Measurements from ENCODE around the gene PSAT1.

The PSAT1 gene

DNA sequence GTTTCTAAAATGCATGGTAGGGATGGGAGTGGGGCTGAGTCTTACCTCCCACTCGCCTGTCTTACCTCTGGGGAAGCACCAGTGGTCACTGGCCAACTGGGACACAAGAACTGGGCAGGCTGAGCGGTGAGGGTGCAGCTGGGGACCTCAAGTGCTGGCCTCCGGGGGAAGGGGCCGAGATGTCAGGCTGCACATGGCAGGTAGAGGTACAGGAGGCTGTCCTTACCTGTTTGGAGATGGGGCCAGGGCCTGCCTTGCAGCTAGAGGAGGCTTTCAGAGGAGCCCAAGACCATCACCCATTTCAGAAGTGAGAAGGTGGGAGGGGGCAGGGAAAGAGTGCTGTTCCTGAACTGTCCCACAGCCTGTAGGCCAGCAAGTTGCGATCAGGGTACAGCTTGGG is 14.2 kb downstream of the PSAT1 start:
- Histone ChIP-seq H3K9me2 (replicated peaks; ENCODE audit: low read depth, low read length) (no peaks in the 10 kb centered on the region), H3K4me3 (ENCODE audit: low read length, poor library complexity, severe bottlenecking) (no peak overlapping the region), H4K20me1 (ENCODE audit: insufficient read depth, low read length, poor library complexity, severe bottlenecking) (no peaks in the 10 kb centered on the region), H3K4me1 (ENCODE audit: insufficient read depth, low read length, poor library complexity, severe bottlenecking) (no peaks in the 10 kb centered on the region), H3K9me3 (ENCODE audit: insufficient read depth, low read depth, low read length) (no peaks in the 10 kb centered on the region), H3F3A (ENCODE audit: low read depth) (no peaks in the 10 kb centered on the region), H3K27me3 (ENCODE audit: insufficient read depth, low read length, poor library complexity, severe bottlenecking) (no peaks in the 10 kb centered on the region), H3K79me2 (ENCODE audit: insufficient read depth, low read length) (no peaks in the 10 kb centered on the region), H3K4me2 (ENCODE audit: low read depth, low read length, poor library complexity, severe bottlenecking) (no peak overlapping the region), H3K36me3 (ENCODE audit: insufficient read depth, low read length) (no peaks in the 10 kb centered on the region), H3K9ac (ENCODE audit: low read depth, low read length, poor library complexity, severe bottlenecking) (no peak overlapping the region), H2AFZ (ENCODE audit: low read length) (no peak overlapping the region)
- TF ChIP-seq EZH2phosphoT487 (IDR thresholded peaks at IDR 0.05; ENCODE audit: borderline replicate concordance), result no peak
- TF ChIP-seq, protein P1, sequence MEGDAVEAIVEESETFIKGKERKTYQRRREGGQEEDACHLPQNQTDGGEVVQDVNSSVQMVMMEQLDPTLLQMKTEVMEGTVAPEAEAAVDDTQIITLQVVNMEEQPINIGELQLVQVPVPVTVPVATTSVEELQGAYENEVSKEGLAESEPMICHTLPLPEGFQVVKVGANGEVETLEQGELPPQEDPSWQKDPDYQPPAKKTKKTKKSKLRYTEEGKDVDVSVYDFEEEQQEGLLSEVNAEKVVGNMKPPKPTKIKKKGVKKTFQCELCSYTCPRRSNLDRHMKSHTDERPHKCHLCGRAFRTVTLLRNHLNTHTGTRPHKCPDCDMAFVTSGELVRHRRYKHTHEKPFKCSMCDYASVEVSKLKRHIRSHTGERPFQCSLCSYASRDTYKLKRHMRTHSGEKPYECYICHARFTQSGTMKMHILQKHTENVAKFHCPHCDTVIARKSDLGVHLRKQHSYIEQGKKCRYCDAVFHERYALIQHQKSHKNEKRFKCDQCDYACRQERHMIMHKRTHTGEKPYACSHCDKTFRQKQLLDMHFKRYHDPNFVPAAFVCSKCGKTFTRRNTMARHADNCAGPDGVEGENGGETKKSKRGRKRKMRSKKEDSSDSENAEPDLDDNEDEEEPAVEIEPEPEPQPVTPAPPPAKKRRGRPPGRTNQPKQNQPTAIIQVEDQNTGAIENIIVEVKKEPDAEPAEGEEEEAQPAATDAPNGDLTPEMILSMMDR (conservative IDR thresholded peaks at IDR 0.05; ENCODE audit: low read length), result no peak

DNA sequence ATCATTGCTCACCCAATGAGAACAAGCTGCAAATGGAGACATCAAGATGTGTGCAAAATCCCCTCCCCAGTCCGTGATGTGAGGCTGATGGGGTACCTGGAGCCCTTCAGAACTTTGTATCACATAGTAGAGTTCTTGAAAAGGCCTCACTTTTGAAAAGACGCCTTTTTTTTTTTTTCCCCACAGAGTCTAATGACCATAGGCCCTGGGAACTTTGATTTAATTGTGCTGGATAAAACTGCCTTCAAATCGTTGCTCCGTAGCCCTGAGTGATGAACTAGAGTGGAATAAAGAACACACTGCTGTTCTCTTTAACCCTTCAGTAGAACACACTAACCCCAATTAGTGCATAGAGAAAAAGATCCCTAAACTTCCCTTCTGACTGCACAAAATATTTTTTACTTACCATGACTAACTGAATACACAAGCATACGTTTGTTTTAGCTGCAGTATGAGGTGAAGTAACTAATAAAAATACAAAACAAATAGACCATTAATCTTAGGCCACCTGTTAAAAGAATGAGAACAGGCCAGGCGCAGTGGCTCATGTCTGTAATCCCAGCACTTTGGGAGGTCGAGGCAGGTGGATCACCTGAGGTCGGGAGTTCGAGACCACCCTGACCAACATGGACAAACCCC is 15.1 kb downstream of the PSAT1 start:
- Histone ChIP-seq H3K9me2 (replicated peaks; ENCODE audit: low read depth, low read length) (no peaks in the 10 kb centered on the region), H3K9ac (ENCODE audit: low read depth, low read length, poor library complexity, severe bottlenecking) (no peak overlapping the region), H4K20me1 (ENCODE audit: insufficient read depth, low read length, poor library complexity, severe bottlenecking) (no peaks in the 10 kb centered on the region), H3K4me3 (ENCODE audit: low read length, poor library complexity, severe bottlenecking) (no peak overlapping the region), H3K4me1 (ENCODE audit: insufficient read depth, low read length, poor library complexity, severe bottlenecking) (no peaks in the 10 kb centered on the region), H3K4me2 (ENCODE audit: low read depth, low read length, poor library complexity, severe bottlenecking) (no peak overlapping the region), H3K79me2 (ENCODE audit: insufficient read depth, low read length) (no peaks in the 10 kb centered on the region), H3K27me3 (ENCODE audit: insufficient read depth, low read length, poor library complexity, severe bottlenecking) (no peaks in the 10 kb centered on the region), H3K9me3 (ENCODE audit: insufficient read depth, low read depth, low read length) (no peaks in the 10 kb centered on the region), H3K36me3 (ENCODE audit: insufficient read depth, low read length) (no peaks in the 10 kb centered on the region), H3F3A (ENCODE audit: low read depth) (no peaks in the 10 kb centered on the region), H2AFZ (ENCODE audit: low read length) (no peak overlapping the region)
- TF ChIP-seq EZH2phosphoT487 (IDR thresholded peaks at IDR 0.05; ENCODE audit: borderline replicate concordance), result no peak
- TF ChIP-seq, protein P1 (conservative IDR thresholded peaks at IDR 0.05; ENCODE audit: low read length), result no peak

DNA sequence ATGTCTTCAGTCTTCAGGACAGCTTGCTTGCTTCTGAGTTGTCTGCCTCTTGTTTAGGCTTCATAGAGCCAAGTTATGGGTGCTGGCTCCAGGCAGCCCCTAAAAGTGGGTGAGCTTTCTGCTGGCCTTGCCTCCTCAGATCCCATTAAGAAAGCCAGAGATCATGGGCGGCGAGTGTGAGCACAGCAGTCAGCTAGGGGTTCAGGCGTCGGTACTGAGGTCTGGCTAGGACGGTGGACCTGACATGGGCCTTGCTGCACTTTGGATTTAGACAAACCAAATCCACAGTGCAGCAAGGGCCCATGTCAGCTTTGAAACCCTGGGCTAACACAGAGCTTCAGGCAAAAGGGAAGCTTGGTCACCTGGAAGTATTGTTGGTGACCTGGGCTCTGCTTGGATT is 17.6 kb downstream of the PSAT1 start:
- Histone ChIP-seq H3K4me2 (ENCODE audit: low read depth, low read length, poor library complexity, severe bottlenecking) (no peak overlapping the region), H3K9ac (ENCODE audit: low read depth, low read length, poor library complexity, severe bottlenecking) (no peak overlapping the region), H3K27me3 (ENCODE audit: insufficient read depth, low read length, poor library complexity, severe bottlenecking) (no peaks in the 10 kb centered on the region), H2AFZ (ENCODE audit: low read length) (no peak overlapping the region), H3K36me3 (ENCODE audit: insufficient read depth, low read length) (no peaks in the 10 kb centered on the region), H3F3A (ENCODE audit: low read depth) (no peaks in the 10 kb centered on the region), H3K4me1 (ENCODE audit: insufficient read depth, low read length, poor library complexity, severe bottlenecking) (no peaks in the 10 kb centered on the region), H3K4me3 (ENCODE audit: low read length, poor library complexity, severe bottlenecking) (no peak overlapping the region), H3K9me3 (ENCODE audit: insufficient read depth, low read depth, low read length) (no peaks in the 10 kb centered on the region), H3K9me2 (replicated peaks; ENCODE audit: low read depth, low read length) (no peaks in the 10 kb centered on the region), H4K20me1 (ENCODE audit: insufficient read depth, low read length, poor library complexity, severe bottlenecking) (no peaks in the 10 kb centered on the region), H3K79me2 (ENCODE audit: insufficient read depth, low read length) (no peaks in the 10 kb centered on the region)
- TF ChIP-seq EZH2phosphoT487 (IDR thresholded peaks at IDR 0.05; ENCODE audit: borderline replicate concordance), result no peak
- TF ChIP-seq, protein P1 (conservative IDR thresholded peaks at IDR 0.05; ENCODE audit: low read length), result no peak
